ENCODE results near the gene GRIP2. TPM values are rescaled to one million over a fixed set of nuclear protein-coding genes. Genes with fewer than 3 reads are reported as not detected.

Gene GRIP2
- total RNA-seq, 1 experiment from 2014 or later = 4.5 TPM

DNA sequence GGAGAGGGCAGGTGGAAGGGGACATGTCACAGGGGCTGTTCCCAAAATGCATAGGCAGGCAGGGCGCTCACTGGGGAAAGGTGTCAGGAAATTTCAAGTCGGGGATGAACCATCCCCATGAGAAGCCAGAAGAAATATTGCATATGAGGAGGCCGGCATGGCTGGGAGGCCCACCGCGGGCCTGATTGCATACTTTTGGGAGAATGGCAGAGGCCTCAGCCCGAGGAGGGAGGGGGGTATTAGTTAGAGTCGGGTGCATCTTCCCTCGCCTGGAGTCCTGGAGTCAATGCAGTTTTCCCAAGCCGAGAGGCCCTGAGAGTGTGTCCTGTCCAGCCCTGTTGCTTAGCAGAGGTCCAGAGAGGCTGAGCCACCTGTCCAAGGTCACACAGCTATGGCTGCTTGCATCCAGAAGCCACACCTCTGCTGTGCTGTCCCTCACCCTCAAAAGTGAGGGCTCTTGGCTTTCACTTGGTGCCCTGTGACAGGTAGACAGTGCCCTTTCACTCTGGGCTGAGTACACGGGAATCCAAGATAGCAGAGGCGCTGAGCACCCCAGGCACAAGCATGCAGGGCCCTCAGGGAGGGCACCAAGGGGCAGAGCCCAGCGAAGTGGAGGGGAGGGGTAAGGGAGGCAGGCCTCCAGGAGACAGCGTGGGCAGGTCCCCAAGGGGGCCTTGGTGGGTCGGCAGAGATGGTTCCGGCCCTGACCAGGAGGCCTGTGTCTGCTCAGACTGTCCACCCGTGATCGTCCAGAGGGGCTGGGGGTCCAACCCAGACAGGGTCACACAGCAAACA, 48.5 kb downstream of the GRIP2 start:
- Histone ChIP-seq H3K36me3 (ENCODE audit: control insufficient read depth, insufficient read depth, low read length) (no peaks in the 10 kb centered on the region; the same call in 1 of the 2 replicates), H3K4me1 (peaks cover 8% of the 10 kb centered on the region), H3K9me3 (no peaks in the 10 kb centered on the region), H3K4me3 (ENCODE audit: low read depth, low read length) (no peak overlapping the region), H3K27me3 (replicated peaks; ENCODE audit: control insufficient read depth, insufficient read depth, low read length) (no peaks in the 10 kb centered on the region)
- ChIA-PET POLR2A (no interaction called here), CTCF (no interaction called here)
- no TSS peak for BruUV-seq (replicated peaks)
- Mint-ChIP-seq H3K4me3 (ENCODE audit: unreplicated experiment) (no peak overlapping the region), H3K36me3 (ENCODE audit: insufficient read depth, unreplicated experiment) (peaks cover 18% of the 10 kb centered on the region), H3K4me1 (ENCODE audit: low read depth, unreplicated experiment) (peaks cover 5% of the 10 kb centered on the region), H3K27ac (ENCODE audit: unreplicated experiment) (no peak overlapping the region), H3K9me3 (ENCODE audit: unreplicated experiment) (no peaks in the 10 kb centered on the region), H3K27me3 (ENCODE audit: insufficient read depth, unreplicated experiment) (no peaks in the 10 kb centered on the region)
- intact Hi-C loops (cut with micrococcal nuclease; ENCODE audit: unreplicated experiment) = no loop called here
- no peak for DNase-seq
- TF ChIP-seq, protein P1, sequence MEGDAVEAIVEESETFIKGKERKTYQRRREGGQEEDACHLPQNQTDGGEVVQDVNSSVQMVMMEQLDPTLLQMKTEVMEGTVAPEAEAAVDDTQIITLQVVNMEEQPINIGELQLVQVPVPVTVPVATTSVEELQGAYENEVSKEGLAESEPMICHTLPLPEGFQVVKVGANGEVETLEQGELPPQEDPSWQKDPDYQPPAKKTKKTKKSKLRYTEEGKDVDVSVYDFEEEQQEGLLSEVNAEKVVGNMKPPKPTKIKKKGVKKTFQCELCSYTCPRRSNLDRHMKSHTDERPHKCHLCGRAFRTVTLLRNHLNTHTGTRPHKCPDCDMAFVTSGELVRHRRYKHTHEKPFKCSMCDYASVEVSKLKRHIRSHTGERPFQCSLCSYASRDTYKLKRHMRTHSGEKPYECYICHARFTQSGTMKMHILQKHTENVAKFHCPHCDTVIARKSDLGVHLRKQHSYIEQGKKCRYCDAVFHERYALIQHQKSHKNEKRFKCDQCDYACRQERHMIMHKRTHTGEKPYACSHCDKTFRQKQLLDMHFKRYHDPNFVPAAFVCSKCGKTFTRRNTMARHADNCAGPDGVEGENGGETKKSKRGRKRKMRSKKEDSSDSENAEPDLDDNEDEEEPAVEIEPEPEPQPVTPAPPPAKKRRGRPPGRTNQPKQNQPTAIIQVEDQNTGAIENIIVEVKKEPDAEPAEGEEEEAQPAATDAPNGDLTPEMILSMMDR (IDR thresholded peaks at IDR 0.05; ENCODE audit: insufficient read depth in 1 of 2, low read depth in 1 of 2, low read length in 1 of 2, severe bottlenecking in 1 of 2, unreplicated experiment in 1 of 2) = no peak

DNA sequence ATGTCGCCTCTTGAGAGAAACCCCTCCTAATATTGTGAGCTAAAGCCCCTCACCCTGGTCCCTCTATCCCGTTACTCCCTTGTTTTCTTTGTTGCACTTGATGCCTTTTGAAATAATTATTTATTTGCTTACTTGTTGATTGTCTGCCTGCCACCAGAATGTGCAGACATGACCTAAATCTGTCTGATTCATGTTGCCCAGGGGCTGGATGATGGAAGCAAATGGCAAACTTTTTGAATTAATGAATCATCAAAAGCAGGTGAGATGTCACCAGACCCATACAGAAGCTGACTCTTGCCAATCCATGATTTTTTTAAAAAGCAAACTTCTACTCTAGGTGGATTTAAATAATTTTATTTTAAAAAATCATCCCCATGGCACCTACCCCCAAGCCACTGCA, 49.3 kb downstream of the GRIP2 start:
- no peaks in the 10 kb centered on the region for H3K27me3 ChIP-seq (replicated peaks; ENCODE audit: control insufficient read depth, insufficient read depth, low read length)
- peaks cover 8% of the 10 kb centered on the region for H3K4me1 ChIP-seq
- no peaks in the 10 kb centered on the region; the same call in 1 of the 2 replicates for H3K36me3 ChIP-seq (ENCODE audit: control insufficient read depth, insufficient read depth, low read length)
- DNase-seq = no peak
- no peak overlapping the region for H3K4me3 ChIP-seq (ENCODE audit: low read depth, low read length)
- Mint-ChIP-seq H3K36me3 (ENCODE audit: insufficient read depth, unreplicated experiment) (peaks cover 18% of the 10 kb centered on the region), H3K4me3 (ENCODE audit: unreplicated experiment) (no peak overlapping the region), H3K9me3 (ENCODE audit: unreplicated experiment) (no peaks in the 10 kb centered on the region), H3K27ac (ENCODE audit: unreplicated experiment) (no peak overlapping the region), H3K27me3 (ENCODE audit: insufficient read depth, unreplicated experiment) (no peaks in the 10 kb centered on the region), H3K4me1 (ENCODE audit: low read depth, unreplicated experiment) (peaks cover 5% of the 10 kb centered on the region)
- TF ChIP-seq, protein P1 (IDR thresholded peaks at IDR 0.05; ENCODE audit: insufficient read depth in 1 of 2, low read depth in 1 of 2, low read length in 1 of 2, severe bottlenecking in 1 of 2, unreplicated experiment in 1 of 2) = no peak
- intact Hi-C loops (cut with micrococcal nuclease; ENCODE audit: unreplicated experiment) = no loop called here
- no TSS peak for BruUV-seq (replicated peaks)
- ChIA-PET POLR2A (no interaction called here), CTCF (no interaction called here)
- H3K9me3 ChIP-seq = no peaks in the 10 kb centered on the region

- no peak for DNase-seq
- TF ChIP-seq, protein P1 (IDR thresholded peaks at IDR 0.05; ENCODE audit: insufficient read depth in 1 of 2, low read depth in 1 of 2, low read length in 1 of 2, severe bottlenecking in 1 of 2, unreplicated experiment in 1 of 2) = no peak
- intact Hi-C loops (cut with micrococcal nuclease; ENCODE audit: unreplicated experiment) = no loop called here
- no peaks in the 10 kb centered on the region for H3K27me3 Mint-ChIP-seq (ENCODE audit: insufficient read depth, unreplicated experiment)
- H3K4me3 Mint-ChIP-seq (ENCODE audit: unreplicated experiment) = no peak overlapping the region
- peaks cover 4% of the 10 kb centered on the region for H3K4me1 Mint-ChIP-seq (ENCODE audit: low read depth, unreplicated experiment)
- no peaks in the 10 kb centered on the region; the same call in 1 of the 2 replicates for H3K36me3 ChIP-seq (ENCODE audit: control insufficient read depth, insufficient read depth, low read length)
- no peaks in the 10 kb centered on the region for H3K9me3 Mint-ChIP-seq (ENCODE audit: unreplicated experiment)
- no peaks in the 10 kb centered on the region for H3K27me3 ChIP-seq (replicated peaks; ENCODE audit: control insufficient read depth, insufficient read depth, low read length)
- ChIA-PET CTCF (no interaction called here), POLR2A (no interaction called here)
- peaks cover 23% of the 10 kb centered on the region for H3K36me3 Mint-ChIP-seq (ENCODE audit: insufficient read depth, unreplicated experiment)
- no peaks in the 10 kb centered on the region for H3K9me3 ChIP-seq
- no peak overlapping the region for H3K27ac Mint-ChIP-seq (ENCODE audit: unreplicated experiment)
- BruUV-seq (replicated peaks) = no TSS peak
- H3K4me1 ChIP-seq = peaks cover 8% of the 10 kb centered on the region
- no peak overlapping the region for H3K4me3 ChIP-seq (ENCODE audit: low read depth, low read length)
These were observed 49.9 kb downstream of the GRIP2 start for GRCh38 chr3:14490255-14490654.
